ENCODE results near the gene DAPK2.

DNA sequence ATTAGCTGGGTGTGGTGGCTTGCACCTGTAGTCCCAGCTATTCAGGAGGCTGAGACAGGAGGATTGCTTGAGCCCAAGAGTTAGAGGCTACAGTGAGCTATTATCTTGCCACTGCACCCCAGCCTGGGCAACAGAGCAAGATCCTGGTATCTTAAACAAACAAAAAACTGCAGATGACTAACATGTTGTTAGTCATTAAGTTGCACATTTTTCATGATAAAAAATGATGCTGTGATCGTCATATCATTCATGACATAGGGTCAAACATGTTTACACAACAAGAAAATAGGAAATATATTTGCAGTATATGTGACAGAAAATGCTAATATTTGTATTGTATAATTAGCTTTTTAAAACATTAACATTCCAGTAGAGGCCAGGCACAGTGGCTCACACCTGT lies 20.2 kb upstream of the DAPK2 start:
- no peak for TF ChIP-seq TCF12 (IDR thresholded peaks at IDR 0.05; ENCODE audit: low read depth)
- no peak for TF ChIP-seq TAF1 (IDR thresholded peaks at IDR 0.05; ENCODE audit: low read depth)
- TF ChIP-seq RAD21 (IDR thresholded peaks at IDR 0.05; ENCODE audit: low read depth): no peak
- no peak for TF ChIP-seq ZBTB7A (IDR thresholded peaks at IDR 0.05; ENCODE audit: low read depth)
- TF ChIP-seq CREB1 (IDR thresholded peaks at IDR 0.05; ENCODE audit: low read depth): no peak
- TF ChIP-seq EP300 (IDR thresholded peaks at IDR 0.05; ENCODE audit: borderline replicate concordance): no peak
- TF ChIP-seq MAX (IDR thresholded peaks at IDR 0.05): no peak
- TF ChIP-seq YY1 (IDR thresholded peaks at IDR 0.05; ENCODE audit: low read depth): no peak

Data from Ishikawa (cell line).